ENCODE measurements around the gene REEP1. TPM values are rescaled to one million over a fixed set of nuclear protein-coding genes. Genes with fewer than 3 reads are reported as not detected.

REEP1 gene
- total and polyA plus RNA-seq, 2 of the 13 experiments (the other 11 are each of a cell fraction or from before 2014, with no cell fraction given): 0.27 TPM; not detected in 1

- TF ChIP-seq MEF2D (CRISPR knock-in tag; IDR thresholded peaks at IDR 0.05) (peak; percentile 82), DPF2 (CRISPR knock-in tag; IDR thresholded peaks at IDR 0.05; ENCODE audit: borderline replicate concordance, low read depth) (no peak), TEAD2 (CRISPR knock-in tag; IDR thresholded peaks at IDR 0.05) (no peak; the same call in 1 of the 2 replicates), TFE3 (CRISPR knock-in tag; IDR thresholded peaks at IDR 0.05) (no peak), TERF1 (CRISPR knock-in tag; IDR thresholded peaks at IDR 0.05) (no peak), GATAD2A (CRISPR knock-in tag; IDR thresholded peaks at IDR 0.05) (peak; percentile 3; the same call in 1 of the 2 replicates), NR0B2 (CRISPR knock-in tag; IDR thresholded peaks at IDR 0.05) (peak; percentile 80; the same call in 1 of the 2 replicates), HINFP (CRISPR knock-in tag; IDR thresholded peaks at IDR 0.05; ENCODE audit: low read depth) (peak; percentile 98), CCAR2 (optimal IDR thresholded peaks at IDR 0.05; ENCODE audit: low read depth, low read length) (no peak), BRCA1 (CRISPR knock-in tag; IDR thresholded peaks at IDR 0.05) (0 out of 2 replicates have a peak, but pooled peaks have one; percentile 17), GTF3A (CRISPR knock-in tag; conservative IDR thresholded peaks at IDR 0.05) (peak; percentile 94; the same call in 1 of the 2 replicates), TFDP2 (CRISPR knock-in tag; IDR thresholded peaks at IDR 0.05) (peak; percentile 96), RERE (CRISPR knock-in tag; IDR thresholded peaks at IDR 0.05; ENCODE audit: low read depth) (0 out of 2 replicates have a peak, but pooled peaks have one; percentile 43), ZNF761 (CRISPR knock-in tag; conservative IDR thresholded peaks at IDR 0.05) (peak; percentile 94), DBP (CRISPR knock-in tag; IDR thresholded peaks at IDR 0.05; ENCODE audit: not compliant biosample characterization) (peak; percentile 74)
These were observed 142.2 kb downstream of the REEP1 start, which contains the start of gene IMMT (continued) for GRCh38 chr2:86195055-86195807.
